ENCODE measurements around the gene VWA3A.
"Not testable (repeated sequence)": the region's sequence is repeated elsewhere in the genome, so short reads cannot be mapped to it uniquely, and the experiment has no call there.

Gene VWA3A, protein sequence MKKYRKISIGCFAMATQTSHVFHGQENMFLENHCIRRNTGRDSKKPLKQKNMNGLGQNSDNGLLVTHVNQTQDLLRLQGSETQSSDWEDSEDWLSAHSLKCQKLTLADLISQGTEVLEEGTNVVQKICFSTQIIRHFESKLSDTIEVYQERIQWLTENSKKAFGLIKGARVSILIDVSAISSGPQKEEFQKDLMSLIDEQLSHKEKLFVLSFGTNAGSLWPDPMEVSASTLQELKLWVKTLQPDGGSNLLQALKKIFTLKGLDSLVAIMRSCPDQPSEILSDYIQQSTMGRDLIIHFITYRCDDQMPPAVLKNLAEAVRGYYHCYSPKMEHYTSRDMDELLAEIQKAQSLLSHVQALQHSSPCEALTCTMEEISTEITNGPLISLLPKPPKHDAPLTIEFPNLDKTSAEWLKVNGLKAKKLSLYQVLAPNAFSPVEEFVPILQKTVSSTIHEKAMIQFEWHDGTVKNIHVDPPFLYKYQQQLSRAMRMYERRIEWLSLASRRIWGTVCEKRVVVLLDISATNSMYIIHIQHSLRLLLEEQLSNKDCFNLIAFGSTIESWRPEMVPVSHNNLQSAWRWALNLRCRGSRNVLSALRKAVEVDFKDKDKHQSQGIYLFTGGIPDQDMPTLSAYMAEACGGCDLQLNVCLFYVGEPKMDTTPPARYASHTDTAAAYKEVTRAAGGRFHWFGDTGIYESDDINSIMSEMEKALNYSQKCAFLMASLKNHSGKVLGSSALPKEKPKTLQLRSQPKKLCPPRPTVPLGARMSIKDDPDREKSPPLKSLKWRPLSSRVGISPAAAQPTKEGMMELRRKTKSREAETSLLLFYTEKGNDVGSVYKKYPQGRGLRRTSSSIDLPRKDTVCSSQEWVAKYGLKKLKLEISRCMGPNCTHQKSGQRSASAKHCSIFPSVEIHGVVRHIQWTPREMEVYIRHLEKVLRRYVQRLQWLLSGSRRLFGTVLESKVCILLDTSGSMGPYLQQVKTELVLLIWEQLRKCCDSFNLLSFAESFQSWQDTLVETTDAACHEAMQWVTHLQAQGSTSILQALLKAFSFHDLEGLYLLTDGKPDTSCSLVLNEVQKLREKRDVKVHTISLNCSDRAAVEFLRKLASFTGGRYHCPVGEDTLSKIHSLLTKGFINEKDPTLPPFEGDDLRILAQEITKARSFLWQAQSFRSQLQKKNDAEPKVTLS

GRCh38 chr16:22092143-22092933 is at the start of gene VWA3A:
Gene VWA3A, plus strand, starts transcription at chr16:22092541. Its CDS starts 97 bp downstream, at chr16:22092638.
- no peak for DNase-seq

GRCh38 chr16:22043882-22044281 is 48.5 kb upstream of the VWA3A start:
- not testable (repeated sequence) for DNase-seq

DNA sequence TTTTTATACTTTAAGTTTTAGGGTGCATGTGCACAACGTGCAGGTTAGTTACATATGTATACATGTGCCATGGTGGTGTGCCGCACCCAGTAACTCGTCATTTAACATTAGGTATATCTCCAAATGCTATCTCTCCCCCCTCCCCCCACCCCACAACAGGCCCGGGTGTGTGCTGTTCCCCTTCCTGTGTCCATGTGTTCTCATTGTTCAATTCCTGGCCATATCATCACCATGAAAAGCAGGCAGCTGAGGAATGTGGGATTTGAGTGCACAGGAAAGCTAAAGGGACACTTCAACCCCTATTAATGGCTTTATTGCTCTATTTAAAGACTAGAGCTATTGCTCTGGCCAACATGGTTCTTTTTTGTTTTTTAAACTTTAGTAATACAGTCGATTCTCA is 46.5 kb upstream of the VWA3A start:
- not testable (repeated sequence) for DNase-seq

DNA sequence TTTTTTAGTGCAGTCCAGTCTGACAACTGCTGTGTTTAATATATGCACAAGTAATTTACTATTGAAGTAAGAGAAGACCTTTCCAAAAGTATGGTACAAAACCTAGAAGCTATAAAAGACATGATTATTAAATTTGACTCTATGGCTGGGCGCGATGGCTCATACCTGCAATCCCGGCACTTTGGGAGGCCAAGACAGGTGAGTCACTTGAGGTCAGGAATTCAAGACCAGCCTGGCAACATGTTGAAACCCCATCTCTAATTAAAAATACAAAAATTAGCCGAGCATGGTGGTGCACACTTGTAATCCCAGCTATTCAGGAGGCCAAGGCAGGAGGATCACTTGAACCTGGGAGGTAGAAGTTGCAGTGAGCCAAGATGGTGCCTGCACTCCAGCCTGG is 41.4 kb upstream of the VWA3A start:
- no peak for DNase-seq

- DNase-seq: no peak
Observed at GRCh38 chr16:22052980-22053379, 39.4 kb upstream of the VWA3A start.

DNA sequence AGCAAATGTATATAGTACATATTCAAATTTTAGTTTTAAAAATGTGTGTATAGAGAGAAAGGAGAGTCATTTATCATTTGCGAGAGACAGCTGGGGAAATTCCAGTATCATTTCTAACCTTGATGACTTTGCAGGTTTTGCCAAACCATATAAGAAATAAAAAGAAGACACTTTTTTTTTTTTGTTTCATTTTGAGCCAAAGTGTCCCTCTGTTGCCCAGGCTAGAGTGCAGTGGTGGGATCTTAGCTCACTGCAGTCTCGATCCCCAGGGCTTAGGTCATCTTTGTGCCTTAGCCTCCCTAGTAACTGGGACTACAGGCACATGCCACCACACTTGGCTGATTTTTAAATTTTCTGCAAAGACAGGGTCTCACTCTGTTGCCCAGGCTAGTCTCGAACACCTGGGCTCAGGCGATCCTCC is 38.4 kb upstream of the VWA3A start:
- DNase-seq: no peak

- DNase-seq: no peak
Observed at GRCh38 chr16:22054847-22055590, 37.3 kb upstream of the VWA3A start.

DNA sequence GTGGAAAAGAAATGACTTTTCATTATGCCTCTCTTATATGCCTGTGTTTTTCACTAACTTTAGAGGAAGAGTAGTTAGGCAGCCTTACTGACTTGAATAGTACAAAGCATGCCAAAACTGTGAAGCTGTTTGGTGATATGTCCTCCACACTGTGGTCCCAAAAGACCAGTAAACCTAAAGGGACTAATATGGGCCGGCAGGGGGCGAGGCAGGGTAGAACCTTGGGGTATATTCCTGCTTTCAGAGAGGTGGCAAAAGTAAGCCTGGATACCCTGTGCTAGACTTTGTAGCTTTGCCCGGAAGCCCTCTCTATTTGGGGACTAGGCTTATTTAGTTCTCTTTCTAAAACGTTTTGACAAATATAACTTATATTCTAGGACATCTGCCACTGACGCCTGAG is 36.5 kb upstream of the VWA3A start:
- DNase-seq: no peak

GRCh38 chr16:22063888-22064467 is 28.4 kb upstream of the VWA3A start:
- no peak for DNase-seq

DNA sequence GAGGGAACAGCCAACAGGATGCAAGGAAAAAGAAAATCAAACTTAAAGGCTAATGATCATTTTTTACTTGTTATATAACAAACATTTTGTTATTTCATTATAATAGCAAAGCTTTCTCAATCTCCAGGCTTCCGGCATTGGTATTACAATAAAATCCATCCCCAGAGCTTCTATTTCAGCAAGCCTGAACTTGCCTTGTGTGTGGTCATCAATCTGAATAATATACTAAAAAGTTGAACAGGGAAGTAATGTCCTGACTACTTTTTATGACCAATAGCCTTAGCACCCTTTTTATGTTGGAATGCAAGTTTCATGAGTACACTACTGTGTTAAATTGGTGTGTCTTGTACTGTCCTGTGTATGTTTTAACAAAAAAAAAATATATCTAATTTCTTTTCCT is 27.1 kb upstream of the VWA3A start:
- no peak for DNase-seq

- DNase-seq: no peak
Observed at GRCh38 chr16:22070361-22071330, 21.7 kb upstream of the VWA3A start.

DNA sequence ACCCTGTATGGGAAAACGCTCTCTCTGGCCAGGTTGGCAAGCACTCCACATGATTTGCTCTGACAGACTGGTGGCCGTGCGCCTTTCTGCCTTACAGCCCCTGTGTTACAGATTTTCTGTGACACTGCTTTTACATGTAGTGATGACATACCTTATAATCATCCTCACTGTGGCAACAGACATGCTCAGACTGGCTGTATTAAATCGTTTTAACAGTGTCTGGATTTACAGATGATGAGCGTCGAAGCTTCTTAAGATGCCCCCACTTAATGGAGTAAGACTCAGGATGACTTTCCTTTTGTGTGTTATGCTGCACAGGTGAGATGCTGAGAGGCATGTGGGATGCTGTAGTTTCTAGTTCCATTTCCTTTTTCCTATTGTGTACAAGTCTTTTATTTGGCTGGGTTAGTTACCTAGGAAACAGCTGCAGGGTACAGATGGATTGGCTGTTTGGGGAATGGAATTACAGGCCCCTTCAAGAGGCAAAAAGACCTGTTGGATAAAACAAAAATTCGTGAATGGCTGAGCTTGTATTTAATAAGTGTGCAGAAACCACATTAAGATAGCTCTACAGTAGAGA is 20.9 kb upstream of the VWA3A start:
- no peak for DNase-seq

GRCh38 chr16:22073350-22073749 is 19.0 kb upstream of the VWA3A start:
- DNase-seq: no peak

DNA sequence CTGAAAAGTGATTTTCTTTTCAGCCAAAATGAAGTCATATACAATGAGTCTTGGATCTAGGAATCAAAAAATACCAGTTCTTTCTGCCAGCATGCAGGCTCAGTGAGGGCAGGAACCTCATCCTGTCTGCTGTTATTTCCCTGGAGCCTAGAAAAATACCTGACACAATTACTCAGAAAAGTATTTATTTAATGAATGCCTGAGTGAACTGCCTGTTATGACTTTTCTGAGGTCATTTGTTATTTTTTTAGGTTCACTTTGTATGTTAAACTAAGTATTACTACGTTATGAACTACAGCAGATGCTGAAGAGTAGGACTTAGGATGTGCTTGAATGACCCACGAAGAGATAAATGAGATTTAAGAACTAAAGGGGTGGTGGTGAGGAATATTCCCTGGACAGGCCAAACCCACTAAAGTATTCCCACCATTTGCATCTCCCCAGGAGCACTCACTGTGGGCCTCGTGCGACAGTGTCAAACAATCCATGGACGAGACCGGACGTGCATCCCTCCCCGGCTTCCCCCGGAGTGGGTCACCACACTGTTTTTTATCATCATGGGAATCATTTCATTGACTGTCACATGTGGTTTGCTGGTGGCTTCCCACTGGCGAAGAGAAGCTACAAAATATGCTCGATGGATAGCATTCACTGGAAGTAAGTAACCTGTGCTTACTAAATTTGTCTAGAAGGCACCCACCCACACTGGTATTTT is 17.1 kb upstream of the VWA3A start:
- no peak for DNase-seq

GRCh38 chr16:22075776-22076175 is 16.6 kb upstream of the VWA3A start:
- no peak for DNase-seq

GRCh38 chr16:22077700-22078313 is 14.5 kb upstream of the VWA3A start:
- peak; percentile 57 for DNase-seq

GRCh38 chr16:22078656-22079055 is 13.7 kb upstream of the VWA3A start:
- no peak for DNase-seq

DNA sequence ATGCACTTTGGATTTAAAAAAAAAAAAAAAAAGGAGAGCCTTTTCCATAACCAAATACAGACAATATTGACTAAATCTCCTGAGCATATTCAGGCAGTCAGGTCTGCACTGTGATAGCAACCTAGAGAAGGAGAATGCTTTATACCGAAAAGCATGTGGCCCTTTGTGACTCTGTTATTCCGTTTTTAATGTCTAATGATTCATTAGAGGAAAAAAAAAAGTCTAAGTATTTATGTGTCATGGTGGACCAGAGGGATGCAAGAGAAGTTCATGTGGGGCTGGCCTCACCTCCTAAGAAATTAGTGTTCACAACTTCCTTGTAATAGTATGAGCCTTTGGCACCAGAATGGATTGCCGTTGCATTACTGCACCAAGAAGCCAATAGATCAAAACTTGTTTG is 11.3 kb upstream of the VWA3A start:
- DNase-seq: no peak

- DNase-seq: no peak
Observed at GRCh38 chr16:22086440-22086839, 5.9 kb upstream of the VWA3A start.
